Measurements from ENCODE around the gene CLCN7.

The CLCN7 gene

DNA sequence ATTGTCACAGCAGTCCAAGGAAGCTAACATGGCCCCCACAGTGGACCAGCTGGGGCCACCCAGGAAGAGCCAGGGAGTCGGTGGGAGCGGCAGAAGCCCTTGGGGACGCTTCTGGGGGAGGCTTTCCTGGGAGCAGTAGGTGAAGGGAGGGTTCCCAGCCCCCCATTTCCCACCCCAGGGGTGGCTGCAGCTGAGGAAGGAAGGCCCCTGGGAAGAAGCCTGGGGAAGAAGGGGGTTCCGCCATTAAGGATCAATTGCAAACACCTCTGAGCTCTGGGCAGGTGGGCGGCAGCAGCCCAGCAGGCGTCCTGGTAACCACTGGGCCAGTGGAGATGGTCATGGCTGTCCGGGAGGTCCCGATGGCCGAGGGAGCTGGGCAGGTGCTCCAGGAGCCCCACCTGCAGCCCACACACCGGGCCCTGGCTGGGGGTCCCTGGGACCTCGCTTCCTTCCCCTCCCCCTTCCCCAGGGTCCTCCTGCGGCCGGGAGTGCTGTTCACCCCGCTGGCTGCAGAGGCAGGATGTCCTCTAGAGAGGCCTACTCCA is 44.5 kb downstream of the CLCN7 start:
- H3K9me3 ChIP-seq (ENCODE audit: control insufficient read depth, low read length) = no peaks in the 10 kb centered on the region
- peaks cover 16% of the 10 kb centered on the region for H3K4me1 ChIP-seq (ENCODE audit: control insufficient read depth, insufficient read depth, low read length)
- WGBS, 2 experiments = 87 to 88% methylated on average over 14 of the region's 14 CpGs
- H3K36me3 ChIP-seq (ENCODE audit: control insufficient read depth, insufficient read depth, low read length) = no peaks in the 10 kb centered on the region
- H3K27ac ChIP-seq (ENCODE audit: insufficient read depth, low read depth, low read length, poor library complexity, severe bottlenecking) = no peak overlapping the region
- no peak overlapping the region for H3K4me3 ChIP-seq (ENCODE audit: insufficient read depth, low read depth, low read length)
- no peaks in the 10 kb centered on the region for H3K27me3 ChIP-seq (ENCODE audit: control insufficient read depth, insufficient read depth, low read length, poor library complexity, severe bottlenecking)

DNA sequence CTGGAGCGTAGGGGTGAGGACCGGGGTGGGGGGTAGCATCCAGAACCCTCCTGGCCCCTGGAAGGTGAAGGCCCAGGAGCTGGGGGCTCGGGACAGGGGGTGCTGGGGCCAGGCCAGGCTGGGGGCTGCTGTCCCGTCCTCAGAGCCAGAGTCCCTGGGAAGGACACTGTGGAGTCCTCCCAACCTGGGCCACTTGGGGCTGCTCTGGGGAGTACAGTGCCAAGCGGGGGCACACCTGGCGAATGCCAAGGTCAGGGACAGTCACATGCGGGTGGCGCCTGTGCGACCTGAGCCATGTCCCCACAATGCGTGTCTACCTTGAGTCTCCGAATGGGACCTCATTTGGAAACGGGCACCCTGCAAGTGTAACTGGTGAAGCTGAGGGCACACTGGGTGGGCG is 45.2 kb downstream of the CLCN7 start:
- Histone ChIP-seq H3K4me1 (ENCODE audit: control insufficient read depth, insufficient read depth, low read length) (peaks cover 16% of the 10 kb centered on the region), H3K27ac (ENCODE audit: insufficient read depth, low read depth, low read length, poor library complexity, severe bottlenecking) (no peak overlapping the region), H3K27me3 (ENCODE audit: control insufficient read depth, insufficient read depth, low read length, poor library complexity, severe bottlenecking) (no peaks in the 10 kb centered on the region), H3K36me3 (ENCODE audit: control insufficient read depth, insufficient read depth, low read length) (no peaks in the 10 kb centered on the region), H3K9me3 (ENCODE audit: control insufficient read depth, low read length) (no peaks in the 10 kb centered on the region), H3K4me3 (ENCODE audit: insufficient read depth, low read depth, low read length) (no peak overlapping the region)
- WGBS, 2 experiments = 95 to 96% methylated on average over 13 of the region's 13 CpGs

DNA sequence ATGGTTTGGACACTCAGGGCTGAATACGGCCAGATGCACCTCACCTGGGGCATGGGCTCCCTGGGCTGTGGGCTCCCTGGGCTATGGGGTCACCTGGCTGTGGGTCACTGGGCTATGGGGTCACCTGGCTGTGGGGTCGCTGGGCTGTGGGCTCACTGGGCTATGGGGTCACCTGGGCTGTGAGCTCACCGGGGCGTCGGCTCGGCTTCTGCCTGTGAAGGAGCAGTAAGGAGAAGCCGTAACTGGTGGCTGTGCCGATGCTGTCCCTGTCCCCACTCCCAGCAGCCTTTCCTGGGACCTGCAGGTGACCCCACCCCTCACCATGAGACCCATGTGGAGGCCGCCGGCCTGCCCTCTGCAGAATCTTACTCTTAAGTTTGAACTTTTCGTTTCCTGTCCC is 45.8 kb downstream of the CLCN7 start:
- no peaks in the 10 kb centered on the region for H3K9me3 ChIP-seq (ENCODE audit: control insufficient read depth, low read length)
- WGBS, 2 experiments = 93% methylated on average over 11 of the region's 11 CpGs
- no peak overlapping the region for H3K4me3 ChIP-seq (ENCODE audit: insufficient read depth, low read depth, low read length)

DNA sequence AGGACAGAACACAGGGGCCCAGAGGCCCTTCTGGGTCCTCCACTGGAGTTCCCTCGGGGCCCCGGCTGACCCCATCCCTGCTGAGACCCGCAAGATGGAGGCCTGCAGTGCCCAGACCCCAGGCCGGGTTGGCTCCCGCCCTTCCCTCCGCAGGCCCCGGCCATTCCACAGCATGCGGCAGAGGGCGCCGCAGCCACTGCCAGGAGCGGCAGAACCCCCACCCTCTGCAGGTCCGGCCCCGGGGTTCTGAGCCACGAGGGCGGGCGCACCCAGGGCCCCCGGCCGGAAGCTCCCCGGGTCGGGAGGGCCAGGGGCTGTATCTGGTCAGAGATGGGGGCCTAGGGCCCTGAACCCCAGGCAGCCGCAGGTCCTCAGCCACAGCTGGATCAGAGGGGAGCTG is 46.3 kb downstream of the CLCN7 start:
- H3K36me3 ChIP-seq (ENCODE audit: control insufficient read depth, insufficient read depth, low read length) = no peaks in the 10 kb centered on the region
- no peak overlapping the region for H3K27ac ChIP-seq (ENCODE audit: insufficient read depth, low read depth, low read length, poor library complexity, severe bottlenecking)
- no peak overlapping the region for H3K4me3 ChIP-seq (ENCODE audit: insufficient read depth, low read depth, low read length)
- H3K4me1 ChIP-seq (ENCODE audit: control insufficient read depth, insufficient read depth, low read length) = peaks cover 16% of the 10 kb centered on the region
- H3K9me3 ChIP-seq (ENCODE audit: control insufficient read depth, low read length) = no peaks in the 10 kb centered on the region
- WGBS, 2 experiments = 75 to 76% methylated on average over 21 of the region's 21 CpGs
- no peaks in the 10 kb centered on the region for H3K27me3 ChIP-seq (ENCODE audit: control insufficient read depth, insufficient read depth, low read length, poor library complexity, severe bottlenecking)

More for the DNA sequence above, 45.8 kb downstream of the CLCN7 start:
- Histone ChIP-seq H3K27me3 (ENCODE audit: control insufficient read depth, insufficient read depth, low read length, poor library complexity, severe bottlenecking) (no peaks in the 10 kb centered on the region), H3K36me3 (ENCODE audit: control insufficient read depth, insufficient read depth, low read length) (no peaks in the 10 kb centered on the region), H3K4me1 (ENCODE audit: control insufficient read depth, insufficient read depth, low read length) (peaks cover 16% of the 10 kb centered on the region), H3K27ac (ENCODE audit: insufficient read depth, low read depth, low read length, poor library complexity, severe bottlenecking) (no peak overlapping the region)

DNA sequence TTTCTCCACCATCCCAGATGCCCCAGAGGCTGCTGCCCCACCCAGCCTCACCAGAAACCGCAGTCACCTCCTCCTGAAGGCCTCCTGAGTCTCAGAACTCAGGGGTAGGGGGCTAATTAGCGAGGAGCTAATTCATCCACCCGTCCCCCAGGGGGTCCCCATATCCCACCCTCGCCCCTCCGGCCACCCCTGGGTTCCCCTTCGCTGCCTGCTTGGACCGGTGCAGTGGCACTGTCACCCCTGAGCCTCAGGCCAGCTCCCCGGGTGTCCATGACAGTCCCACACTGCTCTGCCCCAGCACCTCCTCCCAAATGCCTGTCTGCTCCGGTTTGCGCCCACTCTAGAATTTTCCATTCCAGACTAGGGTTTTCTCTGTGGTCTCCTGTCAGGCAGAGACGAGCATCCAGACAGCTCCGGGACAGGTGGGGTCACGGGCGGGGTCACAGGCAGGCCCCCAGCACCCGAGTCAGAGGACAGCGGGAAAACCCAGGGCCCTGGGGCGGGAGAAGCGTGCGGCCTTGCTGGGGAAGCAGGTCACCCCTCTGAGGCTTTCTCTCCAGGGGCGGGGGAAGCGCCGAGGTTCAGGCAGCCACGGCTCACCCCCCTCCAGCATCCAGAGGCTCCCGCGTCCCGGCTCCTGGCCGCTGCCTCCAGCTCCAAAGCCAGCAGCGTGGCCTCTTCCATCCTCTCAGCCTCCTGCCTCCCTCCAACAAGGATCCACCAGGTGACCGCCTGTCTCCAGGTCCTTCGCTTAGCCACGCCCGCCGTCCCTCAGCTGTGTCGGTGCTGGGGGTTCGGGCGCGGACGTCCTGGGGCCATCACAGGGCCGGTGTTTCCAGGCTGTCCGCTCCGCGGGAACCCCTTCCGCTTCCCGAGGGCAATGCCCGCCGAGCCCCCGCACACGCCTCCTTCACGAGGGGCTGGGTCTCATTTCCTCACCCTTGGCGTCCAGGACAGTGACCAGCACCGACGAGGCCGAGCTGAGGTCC is 47.1 kb downstream of the CLCN7 start:
- WGBS, 2 experiments = 93 to 94% methylated on average over 53 of the region's 53 CpGs
- Histone ChIP-seq H3K27me3 (ENCODE audit: control insufficient read depth, insufficient read depth, low read length, poor library complexity, severe bottlenecking) (no peaks in the 10 kb centered on the region), H3K4me3 (ENCODE audit: insufficient read depth, low read depth, low read length) (no peak overlapping the region), H3K27ac (ENCODE audit: insufficient read depth, low read depth, low read length, poor library complexity, severe bottlenecking) (no peak overlapping the region), H3K36me3 (ENCODE audit: control insufficient read depth, insufficient read depth, low read length) (no peaks in the 10 kb centered on the region), H3K9me3 (ENCODE audit: control insufficient read depth, low read length) (no peaks in the 10 kb centered on the region), H3K4me1 (ENCODE audit: control insufficient read depth, insufficient read depth, low read length) (peaks cover 16% of the 10 kb centered on the region)

DNA sequence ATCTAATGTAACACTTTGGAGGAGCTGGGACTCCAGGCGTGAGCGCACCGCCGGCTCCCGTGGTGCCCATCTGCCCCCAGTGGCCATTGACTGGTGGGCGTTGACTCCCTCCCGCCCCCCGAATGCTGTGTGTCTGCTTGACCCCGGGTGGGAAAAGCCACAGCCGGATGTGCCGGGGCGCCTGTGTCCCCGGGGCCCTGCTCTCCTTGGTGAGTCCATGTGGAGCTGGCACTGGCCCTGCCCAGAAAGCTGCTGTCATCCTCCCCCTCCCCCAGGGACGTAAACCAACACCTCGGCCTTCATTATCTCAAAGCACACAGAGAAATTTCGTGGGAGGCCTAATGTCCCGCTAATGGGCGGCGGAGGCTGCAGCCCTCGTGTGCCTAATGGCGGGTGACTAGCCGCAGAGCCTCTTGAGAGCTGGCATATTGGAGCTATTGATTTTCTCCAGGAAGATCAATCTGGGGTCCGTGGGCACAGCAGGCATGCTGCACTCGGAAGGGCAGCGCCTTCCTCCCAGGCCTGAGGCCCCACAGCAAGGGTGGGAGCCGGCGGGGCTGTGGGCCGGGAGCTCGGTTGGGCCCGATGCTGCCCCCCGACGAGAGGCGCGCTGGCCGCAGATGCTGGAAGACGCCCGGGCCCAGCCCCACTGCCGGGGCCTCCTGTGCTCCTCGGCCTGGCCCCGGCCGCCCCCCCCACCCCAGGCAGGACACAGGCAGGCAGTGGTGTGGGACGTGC is 47.9 kb downstream of the CLCN7 start:
- 84 to 86% methylated on average over 42 of the region's 42 CpGs for WGBS, 2 experiments
- Histone ChIP-seq H3K9me3 (ENCODE audit: control insufficient read depth, low read length) (no peaks in the 10 kb centered on the region), H3K4me1 (ENCODE audit: control insufficient read depth, insufficient read depth, low read length) (peaks cover 16% of the 10 kb centered on the region), H3K36me3 (ENCODE audit: control insufficient read depth, insufficient read depth, low read length) (no peaks in the 10 kb centered on the region), H3K27me3 (ENCODE audit: control insufficient read depth, insufficient read depth, low read length, poor library complexity, severe bottlenecking) (no peaks in the 10 kb centered on the region), H3K27ac (ENCODE audit: insufficient read depth, low read depth, low read length, poor library complexity, severe bottlenecking) (no peak overlapping the region), H3K4me3 (ENCODE audit: insufficient read depth, low read depth, low read length) (no peak overlapping the region)

DNA sequence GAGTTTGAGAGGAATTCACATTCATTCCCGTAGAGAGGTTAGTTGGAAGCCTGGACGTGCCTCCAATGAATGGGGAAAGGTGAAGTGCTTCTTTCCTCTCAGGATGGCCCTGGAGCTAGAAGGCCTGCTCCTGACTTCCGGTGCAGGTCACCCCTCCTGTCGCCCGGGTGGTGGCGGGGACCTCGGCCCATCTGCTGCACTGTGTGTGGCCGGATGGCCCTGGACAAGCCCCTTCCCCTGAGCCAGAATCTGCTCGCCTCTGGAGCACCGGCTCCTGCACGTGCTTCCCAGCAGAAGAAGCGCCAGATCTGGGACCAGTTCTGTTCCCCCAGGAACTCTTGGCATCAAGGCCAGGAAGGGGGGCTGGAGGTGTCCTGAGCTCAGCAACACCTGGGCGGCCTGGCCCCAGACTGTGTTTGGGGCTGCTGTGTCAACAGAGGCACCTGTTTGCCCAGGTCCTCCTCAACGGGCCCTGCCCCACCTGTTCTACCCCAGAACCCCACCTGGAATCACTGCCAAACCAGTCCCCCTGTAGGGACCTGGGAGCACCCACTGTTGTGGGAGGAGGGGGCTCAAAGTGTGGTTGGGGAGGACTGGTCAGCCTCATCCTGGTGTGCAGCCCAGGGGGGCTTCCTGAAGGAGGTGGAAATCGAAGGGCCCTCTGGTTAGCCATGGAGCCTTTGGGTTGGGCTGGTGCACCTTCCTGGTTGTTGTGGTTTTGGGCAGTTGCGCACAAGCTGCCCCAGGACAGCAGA is 49.0 kb downstream of the CLCN7 start:
- H3K27ac ChIP-seq (ENCODE audit: insufficient read depth, low read depth, low read length, poor library complexity, severe bottlenecking) = no peak overlapping the region
- H3K4me3 ChIP-seq (ENCODE audit: insufficient read depth, low read depth, low read length) = no peak overlapping the region
- H3K36me3 ChIP-seq (ENCODE audit: control insufficient read depth, insufficient read depth, low read length) = no peaks in the 10 kb centered on the region
- WGBS, 2 experiments = 91 to 95% methylated on average over 16 of the region's 16 CpGs
- H3K27me3 ChIP-seq (ENCODE audit: control insufficient read depth, insufficient read depth, low read length, poor library complexity, severe bottlenecking) = no peaks in the 10 kb centered on the region
- peaks cover 11% of the 10 kb centered on the region for H3K4me1 ChIP-seq (ENCODE audit: control insufficient read depth, insufficient read depth, low read length)
- no peaks in the 10 kb centered on the region for H3K9me3 ChIP-seq (ENCODE audit: control insufficient read depth, low read length)

DNA sequence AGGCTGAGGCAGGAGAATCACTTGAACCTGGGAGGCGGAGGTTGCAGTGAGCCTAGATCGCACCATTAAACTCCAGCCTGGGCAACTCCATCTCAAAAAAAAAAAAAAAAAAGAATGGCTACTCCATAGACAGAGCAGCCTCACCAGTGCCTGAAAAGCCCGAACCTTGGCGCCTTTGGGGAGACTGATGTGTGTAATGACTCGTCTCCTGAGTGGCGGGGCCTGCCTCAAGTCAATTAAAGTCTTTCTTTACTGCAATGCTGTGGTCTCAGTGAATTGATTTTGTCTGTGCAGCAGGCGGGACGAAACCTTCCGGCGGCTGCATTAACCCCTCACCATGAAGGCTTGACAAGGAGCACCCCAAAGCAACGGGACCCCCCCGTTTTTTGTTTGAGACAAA is 50.8 kb downstream of the CLCN7 start:
- H3K9me3 ChIP-seq (ENCODE audit: control insufficient read depth, low read length) = no peaks in the 10 kb centered on the region
- 91 to 92% methylated on average over 12 of the region's 12 CpGs for WGBS, 2 experiments
- H3K27ac ChIP-seq (ENCODE audit: insufficient read depth, low read depth, low read length, poor library complexity, severe bottlenecking) = no peak overlapping the region
- no peaks in the 10 kb centered on the region for H3K4me1 ChIP-seq (ENCODE audit: control insufficient read depth, insufficient read depth, low read length)
- no peak overlapping the region for H3K4me3 ChIP-seq (ENCODE audit: insufficient read depth, low read depth, low read length)
- no peaks in the 10 kb centered on the region for H3K36me3 ChIP-seq (ENCODE audit: control insufficient read depth, insufficient read depth, low read length)
- H3K27me3 ChIP-seq (ENCODE audit: control insufficient read depth, insufficient read depth, low read length, poor library complexity, severe bottlenecking) = no peaks in the 10 kb centered on the region

DNA sequence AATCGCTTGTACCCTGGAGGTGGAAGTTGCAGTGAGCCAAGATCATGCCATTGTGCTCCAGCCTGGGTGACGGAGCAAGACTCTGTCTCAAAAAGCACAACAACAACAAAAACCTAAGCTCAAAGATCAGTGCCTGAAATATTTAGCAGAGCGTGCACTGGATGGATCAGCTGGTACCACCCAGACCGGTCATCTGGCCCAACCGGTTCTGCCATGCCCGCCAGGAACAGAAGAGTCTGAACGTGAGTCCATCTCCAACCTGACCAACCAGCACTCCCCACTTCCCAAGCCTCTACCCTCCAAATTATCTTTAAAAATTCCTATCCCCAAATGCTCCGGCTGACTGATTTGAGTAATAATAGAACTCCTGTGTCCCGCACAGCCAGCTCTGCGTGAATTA is 52.8 kb downstream of the CLCN7 start:
- no peaks in the 10 kb centered on the region for H3K36me3 ChIP-seq (ENCODE audit: control insufficient read depth, insufficient read depth, low read length)
- no peaks in the 10 kb centered on the region for H3K27me3 ChIP-seq (ENCODE audit: control insufficient read depth, insufficient read depth, low read length, poor library complexity, severe bottlenecking)
- H3K4me1 ChIP-seq (ENCODE audit: control insufficient read depth, insufficient read depth, low read length) = no peaks in the 10 kb centered on the region
- no peaks in the 10 kb centered on the region for H3K9me3 ChIP-seq (ENCODE audit: control insufficient read depth, low read length)
- no peak overlapping the region for H3K27ac ChIP-seq (ENCODE audit: insufficient read depth, low read depth, low read length, poor library complexity, severe bottlenecking)
- 95 to 97% methylated on average over 10 of the region's 10 CpGs for WGBS, 2 experiments
- H3K4me3 ChIP-seq (ENCODE audit: insufficient read depth, low read depth, low read length) = no peak overlapping the region
